ENCODE data around the gene NCR3LG1. TPM values are rescaled to one million over a fixed set of nuclear protein-coding genes. Genes with fewer than 3 reads are reported as not detected.
"Not testable (repeated sequence)": the region's sequence is repeated elsewhere in the genome, so short reads cannot be mapped to it uniquely, and the experiment has no call there.

NCR3LG1 gene
- total RNA-seq, 1 donor from 2014 or later: 0.99 TPM

GRCh38 chr11:17412488-17413180, 61.0 kb downstream of the NCR3LG1 start:
- DNase-seq (ENCODE audit: low read depth): no peak

GRCh38 chr11:17413414-17414316, 62.1 kb downstream of the NCR3LG1 start:
- DNase-seq (ENCODE audit: low read depth): no peak

GRCh38 chr11:17414317-17414737, 62.7 kb downstream of the NCR3LG1 start:
- DNase-seq (ENCODE audit: low read depth): no peak

GRCh38 chr11:17414992-17415391, 63.4 kb downstream of the NCR3LG1 start:
- no peak for DNase-seq (ENCODE audit: low read depth)

- DNase-seq (ENCODE audit: low read depth): no peak
These were observed 64.0 kb downstream of the NCR3LG1 start for GRCh38 chr11:17415523-17416104.

DNA sequence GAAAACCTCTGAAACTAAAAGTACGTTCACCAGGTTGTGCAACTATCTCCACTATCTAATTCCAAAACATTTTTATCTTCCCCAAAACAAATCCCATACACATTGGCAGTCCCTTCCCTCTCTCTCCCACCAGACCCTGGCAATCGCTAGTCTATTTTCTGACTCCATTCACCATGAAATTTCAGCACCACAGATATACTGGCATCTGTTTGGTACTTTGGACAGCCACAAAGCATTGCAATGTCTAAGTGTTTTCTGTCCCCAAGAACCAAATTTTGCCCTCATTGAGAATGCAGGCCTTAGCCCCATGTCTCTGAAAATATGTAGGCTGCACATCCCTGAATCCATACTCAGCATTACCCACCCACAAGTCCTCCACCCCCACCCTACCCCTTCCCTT, 64.9 kb downstream of the NCR3LG1 start:
- DNase-seq (ENCODE audit: low read depth): no peak

GRCh38 chr11:17418444-17419081, 67.0 kb downstream of the NCR3LG1 start:
- DNase-seq (ENCODE audit: low read depth): no peak

- DNase-seq (ENCODE audit: low read depth): no peak
These were observed 70.2 kb downstream of the NCR3LG1 start for GRCh38 chr11:17421781-17422180.

DNA sequence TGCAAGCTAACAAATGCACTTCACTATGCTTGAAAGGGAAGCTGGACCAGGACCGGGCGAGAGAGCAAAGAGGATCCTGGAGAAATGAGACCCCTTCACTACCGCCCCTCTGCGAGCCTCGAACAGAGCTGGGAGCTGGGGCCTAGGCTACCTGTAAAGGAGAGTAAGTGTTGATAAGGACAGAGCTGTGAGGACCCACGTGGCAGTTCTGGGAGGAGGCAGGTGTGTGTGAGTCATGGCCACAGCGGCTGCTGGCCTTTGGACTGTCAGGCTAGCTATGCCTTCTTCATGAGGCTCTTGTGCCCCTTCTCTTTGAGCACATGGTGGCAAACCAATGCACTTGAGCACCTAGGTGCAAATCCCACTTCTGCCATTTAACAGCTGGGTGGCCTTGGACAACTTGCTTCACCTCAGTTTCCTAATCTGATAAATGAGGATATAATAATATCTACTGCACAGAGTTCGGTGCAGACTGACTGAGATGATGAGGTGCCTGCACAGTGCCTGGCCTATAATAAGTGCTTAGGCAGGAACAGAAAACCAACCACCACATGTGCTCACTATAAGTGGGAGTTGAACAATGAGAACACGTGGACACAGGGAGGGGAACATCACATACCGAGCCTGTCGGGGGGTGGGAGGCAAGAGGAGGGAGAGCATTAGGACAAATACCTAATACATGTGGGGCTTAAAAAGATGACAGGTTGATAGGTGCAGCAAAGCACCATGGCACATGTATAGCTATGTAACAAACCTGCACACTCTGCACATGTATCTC, 72.1 kb downstream of the NCR3LG1 start:
- peak; percentile 11 for DNase-seq (ENCODE audit: low read depth)

- not testable (repeated sequence) for DNase-seq (ENCODE audit: low read depth)
These were observed 74.6 kb downstream of the NCR3LG1 start for GRCh38 chr11:17426233-17426632.

Other genes starting within 250 kb of the NCR3LG1 start
- gene PIK3C2A, start 143.8 kb upstream of the NCR3LG1 start, total RNA-seq: 80.4 and 136 TPM in 2 replicates
- gene NUCB2, start 75.1 kb upstream of the NCR3LG1 start, total RNA-seq: 38.5 and 38.7 TPM in 2 replicates
- 0.25 and 0.35 TPM in 2 replicates for gene KCNJ11, start 36.9 kb downstream of the NCR3LG1 start, total RNA-seq
- not detected in 2 replicates for gene ABCC8, start 125.0 kb downstream of the NCR3LG1 start, total RNA-seq
- gene USH1C, start 192.6 kb downstream of the NCR3LG1 start, total RNA-seq: 3.2 and 5.9 TPM in 2 replicates
- not detected in 2 replicates for gene OTOG, start 195.5 kb downstream of the NCR3LG1 start, total RNA-seq

Data from renal cortical epithelial cell (primary cell).